Measurements from ENCODE around the gene OSER1. TPM values are rescaled to one million over a fixed set of nuclear protein-coding genes. Genes with fewer than 3 reads are reported as not detected.

Gene OSER1
- total RNA-seq, 4 donors from 2014 or later: 11.2 to 38.0 (median 26.2) TPM

DNA sequence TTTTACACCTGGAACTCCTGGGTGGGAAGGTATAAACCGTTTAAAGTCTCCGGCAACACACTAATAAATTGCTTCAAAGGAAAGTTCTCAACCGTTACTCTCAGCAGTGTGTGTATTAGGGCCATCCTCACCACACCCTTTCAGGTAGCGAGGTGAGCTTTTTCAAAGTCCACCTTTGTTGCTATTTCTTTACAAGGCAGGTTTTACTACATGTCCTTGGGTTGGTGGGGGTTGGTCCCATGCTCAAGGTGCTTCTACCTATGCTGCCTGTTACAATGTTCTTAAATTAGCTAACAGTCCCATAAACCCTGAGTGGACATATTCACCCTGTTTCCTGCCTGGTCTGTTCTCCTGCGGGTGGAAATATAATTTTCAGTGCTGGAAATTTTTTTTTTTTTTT lies 13.2 kb upstream of the OSER1 start:
- no peak overlapping the region for H3K4me3 ChIP-seq
- H3K36me3 ChIP-seq: no peaks in the 10 kb centered on the region
- H3K9me3 ChIP-seq: no peaks in the 10 kb centered on the region
- peaks cover 0 to 11% (median 8%) of the 10 kb centered on the region in 4 donors for H3K4me1 ChIP-seq
- peak; percentile 63 for DNase-seq
- WGBS, 2 donors (ENCODE audit: low coverage in 1 of 2): 52 to 61% methylated on average over 4 to 5 of the region's 5 CpGs
- intact Hi-C loops (cut with DNase I; ENCODE audit: low total_unique reads): no loop called here
- peak overlapping the region; percentile 50 to 76 (median 66) for H3K27ac ChIP-seq
- in situ Hi-C loops (cut with MboI; ENCODE audit: low pct_ligation_motif_present in 1 of 4, low pct_unique_long_range_greater_than_20kb in 1 of 4, low sequenced_read_pairs in 3 of 4): loop anchor here (10.0 to 25.0 kb wide), 3 partner anchors 81 to 389 kb away; no protein-coding TSS in a partner anchor
- no peaks in the 10 kb centered on the region for H3K27me3 ChIP-seq
- TF ChIP-seq POLR2A (IDR thresholded peaks at IDR 0.05) (peak; percentile 18), POLR2AphosphoS5 (IDR thresholded peaks at IDR 0.05) (peak in 1 of 3 donors; percentile 12), EP300 (IDR thresholded peaks at IDR 0.05; ENCODE audit: low read depth) (peak; percentile 31)
- TF ChIP-seq, protein P1, sequence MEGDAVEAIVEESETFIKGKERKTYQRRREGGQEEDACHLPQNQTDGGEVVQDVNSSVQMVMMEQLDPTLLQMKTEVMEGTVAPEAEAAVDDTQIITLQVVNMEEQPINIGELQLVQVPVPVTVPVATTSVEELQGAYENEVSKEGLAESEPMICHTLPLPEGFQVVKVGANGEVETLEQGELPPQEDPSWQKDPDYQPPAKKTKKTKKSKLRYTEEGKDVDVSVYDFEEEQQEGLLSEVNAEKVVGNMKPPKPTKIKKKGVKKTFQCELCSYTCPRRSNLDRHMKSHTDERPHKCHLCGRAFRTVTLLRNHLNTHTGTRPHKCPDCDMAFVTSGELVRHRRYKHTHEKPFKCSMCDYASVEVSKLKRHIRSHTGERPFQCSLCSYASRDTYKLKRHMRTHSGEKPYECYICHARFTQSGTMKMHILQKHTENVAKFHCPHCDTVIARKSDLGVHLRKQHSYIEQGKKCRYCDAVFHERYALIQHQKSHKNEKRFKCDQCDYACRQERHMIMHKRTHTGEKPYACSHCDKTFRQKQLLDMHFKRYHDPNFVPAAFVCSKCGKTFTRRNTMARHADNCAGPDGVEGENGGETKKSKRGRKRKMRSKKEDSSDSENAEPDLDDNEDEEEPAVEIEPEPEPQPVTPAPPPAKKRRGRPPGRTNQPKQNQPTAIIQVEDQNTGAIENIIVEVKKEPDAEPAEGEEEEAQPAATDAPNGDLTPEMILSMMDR (IDR thresholded peaks at IDR 0.05): no peak

DNA sequence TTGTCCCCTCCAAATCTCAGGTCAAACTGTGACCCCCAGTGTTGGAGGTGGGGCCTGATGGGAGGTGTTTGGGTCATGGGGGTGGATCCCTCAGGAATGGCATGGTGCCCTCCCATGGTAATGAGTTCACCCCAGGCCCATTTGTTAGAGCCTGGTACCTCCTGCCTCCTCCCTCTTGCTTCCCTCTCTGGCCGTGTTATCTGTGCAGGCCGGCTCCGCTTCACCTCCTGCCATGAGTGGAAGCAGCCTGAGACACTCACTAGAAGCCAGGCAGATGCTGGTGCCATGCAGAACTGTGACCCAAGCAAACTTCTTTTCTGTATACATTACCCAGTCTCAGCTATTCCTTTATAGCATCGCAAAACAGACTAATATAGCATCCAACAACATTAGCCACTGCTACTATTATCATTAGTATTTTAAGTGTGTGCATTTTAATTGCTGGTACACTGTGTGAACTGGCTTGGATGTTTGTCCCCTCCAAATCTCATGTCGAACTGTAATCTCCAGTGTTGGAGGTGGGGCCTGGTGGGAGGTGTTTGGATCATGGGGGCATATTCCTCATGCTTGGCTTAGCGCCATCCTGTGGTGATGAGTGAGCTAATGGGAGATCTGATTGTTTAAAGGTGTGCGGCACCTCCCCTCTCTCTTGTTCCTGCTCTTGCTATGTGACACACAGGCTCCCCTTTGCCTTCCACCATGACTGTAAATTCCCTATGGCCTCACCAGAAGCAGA lies 12.2 kb upstream of the OSER1 start:
- Histone ChIP-seq H3K27me3 (no peaks in the 10 kb centered on the region), H3K4me3 (no peak overlapping the region), H3K27ac (peak overlapping the region in 3 of 4 donors; percentile 3 to 53 (median 28)), H3K36me3 (no peaks in the 10 kb centered on the region), H3K9me3 (no peaks in the 10 kb centered on the region), H3K4me1 (peaks cover 5 to 14% (median 10%) of the 10 kb centered on the region in 4 donors)
- TF ChIP-seq, protein P1 (IDR thresholded peaks at IDR 0.05): no peak
- TF ChIP-seq POLR2AphosphoS5 (IDR thresholded peaks at IDR 0.05) (no peak), POLR2A (IDR thresholded peaks at IDR 0.05) (no peak), EP300 (IDR thresholded peaks at IDR 0.05; ENCODE audit: low read depth) (no peak)
- intact Hi-C loops (cut with DNase I; ENCODE audit: low total_unique reads) (no loop called here), in situ Hi-C loops (cut with MboI; ENCODE audit: low pct_ligation_motif_present in 1 of 4, low pct_unique_long_range_greater_than_20kb in 1 of 4, low sequenced_read_pairs in 3 of 4) (loop anchor here (10.0 to 25.0 kb wide), 3 partner anchors 82 to 390 kb away; no protein-coding TSS in a partner anchor)
- no peak for DNase-seq
- 61 to 71% methylated on average over 2 to 7 of the region's 7 CpGs for WGBS, 2 donors (ENCODE audit: low coverage in 1 of 2)

DNA sequence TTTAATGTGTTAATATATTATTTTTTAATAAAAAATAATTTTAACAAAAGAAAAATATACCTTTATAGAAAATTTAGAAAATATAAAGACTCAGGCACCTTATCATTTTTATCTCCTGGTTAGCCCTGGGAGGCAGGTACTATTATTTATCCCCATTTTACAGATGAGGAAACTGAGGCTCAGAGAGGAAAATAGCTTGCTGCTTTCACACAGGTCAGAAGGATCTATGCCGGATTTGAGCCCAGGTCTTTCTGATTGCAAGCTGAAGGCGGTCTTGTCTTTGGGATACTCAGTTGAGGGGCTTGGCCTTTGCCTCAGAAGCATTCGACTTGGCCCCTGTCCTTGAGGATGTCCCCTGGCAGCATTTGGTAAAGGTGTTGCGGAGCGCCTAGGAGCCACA lies 11.5 kb upstream of the OSER1 start:
- in situ Hi-C loops (cut with MboI; ENCODE audit: low pct_ligation_motif_present in 1 of 4, low pct_unique_long_range_greater_than_20kb in 1 of 4, low sequenced_read_pairs in 3 of 4) (loop anchor here (10.0 to 25.0 kb wide), 3 partner anchors 83 to 390 kb away; no protein-coding TSS in a partner anchor), intact Hi-C loops (cut with DNase I; ENCODE audit: low total_unique reads) (no loop called here)
- Histone ChIP-seq H3K27ac (no peak overlapping the region), H3K36me3 (no peaks in the 10 kb centered on the region), H3K4me1 (peaks cover 5 to 20% (median 15%) of the 10 kb centered on the region in 4 donors), H3K9me3 (no peaks in the 10 kb centered on the region), H3K4me3 (no peak overlapping the region), H3K27me3 (no peaks in the 10 kb centered on the region)
- WGBS, 2 donors (ENCODE audit: low coverage in 1 of 2): 91% methylated on average over 3 to 5 of the region's 5 CpGs
- TF ChIP-seq, protein P1 (IDR thresholded peaks at IDR 0.05): no peak
- TF ChIP-seq EP300 (IDR thresholded peaks at IDR 0.05; ENCODE audit: low read depth) (no peak), POLR2AphosphoS5 (IDR thresholded peaks at IDR 0.05) (no peak), POLR2A (IDR thresholded peaks at IDR 0.05) (no peak)
- DNase-seq: no peak

DNA sequence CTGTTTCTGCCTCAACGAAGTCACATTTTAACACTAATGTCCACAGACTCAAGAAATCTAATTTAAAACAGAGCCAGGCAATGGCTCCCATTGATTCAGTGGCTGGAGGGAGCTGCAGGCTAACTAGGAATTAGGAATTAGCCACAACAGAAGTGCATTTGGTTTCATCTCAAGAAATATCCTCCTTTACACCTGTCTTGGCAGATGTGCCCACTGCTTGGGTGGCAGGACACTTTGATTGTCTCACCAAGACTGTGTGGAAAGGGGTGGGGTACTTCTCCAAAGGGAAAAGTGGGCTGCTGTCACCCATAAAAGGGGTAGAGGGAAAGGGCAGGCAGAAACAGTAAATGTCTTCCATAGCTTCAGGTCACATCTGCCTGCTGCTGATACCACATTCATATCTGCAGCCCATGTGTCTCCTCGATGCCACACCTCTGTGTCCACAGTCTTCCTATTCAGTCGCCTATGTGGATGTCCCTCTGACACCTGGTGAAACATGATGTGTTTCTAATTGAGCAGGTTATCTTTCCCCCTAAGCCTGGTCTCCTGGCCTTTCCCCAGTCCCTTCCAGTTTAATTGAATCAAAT lies 10.9 kb upstream of the OSER1 start:
- intact Hi-C loops (cut with DNase I; ENCODE audit: low total_unique reads) (no loop called here), in situ Hi-C loops (cut with MboI; ENCODE audit: low pct_ligation_motif_present in 1 of 4, low pct_unique_long_range_greater_than_20kb in 1 of 4, low sequenced_read_pairs in 3 of 4) (loop anchor here (10.0 to 25.0 kb wide), 3 partner anchors 83 to 391 kb away; no protein-coding TSS in a partner anchor)
- TF ChIP-seq POLR2A (IDR thresholded peaks at IDR 0.05): no peak
- TF ChIP-seq POLR2AphosphoS5 (IDR thresholded peaks at IDR 0.05): no peak
- TF ChIP-seq EP300 (IDR thresholded peaks at IDR 0.05; ENCODE audit: low read depth): no peak
- TF ChIP-seq, protein P1 (IDR thresholded peaks at IDR 0.05): no peak
- no peak overlapping the region for H3K4me3 ChIP-seq
- H3K27ac ChIP-seq: no peak overlapping the region
- DNase-seq: no peak
- WGBS, 2 donors (ENCODE audit: low coverage in 1 of 2): 51 to 54% methylated on average over 3 of the region's 3 CpGs
- H3K4me1 ChIP-seq: peaks cover 5 to 20% (median 15%) of the 10 kb centered on the region in 4 donors
- H3K27me3 ChIP-seq: no peaks in the 10 kb centered on the region
- no peaks in the 10 kb centered on the region for H3K36me3 ChIP-seq
- no peaks in the 10 kb centered on the region for H3K9me3 ChIP-seq

All from transverse colon (tissue), 4 donors.